Activated naive CD8-positive, alpha-beta T cell treated with anti-CD3 and anti-CD28 coated beads, Interleukin-2, amount 10 ng/mL, durations not matched to agents 7 days and 5 days (primary cell): ENCODE data around the gene TBC1D9B. TPM values are rescaled to one million over a fixed set of nuclear protein-coding genes. Genes with fewer than 3 reads are reported as not detected.

ENCODE experiments used
- ATAC-seq: fragments of 150-1000 bp; cut with Tn5 transposase; one replicate; pipeline ENCODE4 v1.10.0; 2021; ENCODE audit warnings: low read depth, moderate library complexity
- POLR2A ChIA-PET: fragments of 350-600 bp; sonication (Branson Sonifier 250); formaldehyde crosslinking; loops from one replicate; lab custom pipeline; 2021; ENCODE audit warnings: antibody characterized with exemption; lab: Charles Lee
- DNase-seq: peaks from one replicate; pipeline ENCODE4 v3.0.0; 2021
- H3K27ac Mint-ChIP-seq: one replicate; pipeline ENCODE4 v1.8.0; 2022; ENCODE audit warnings: mild to moderate bottlenecking, mixed read lengths
- H3K27me3 Mint-ChIP-seq: one replicate; pipeline ENCODE4 v1.8.0; 2022; ENCODE audit warnings: mild to moderate bottlenecking, moderate library complexity, mixed read lengths
- H3K36me3 Mint-ChIP-seq: one replicate; pipeline ENCODE4 v1.8.0; 2021; ENCODE audit warnings: mild to moderate bottlenecking, mixed read lengths
- H3K4me1 Mint-ChIP-seq: one replicate; pipeline ENCODE4 v1.8.0; 2021; ENCODE audit warnings: mixed read lengths
- H3K4me3 Mint-ChIP-seq: one replicate; pipeline ENCODE4 v1.8.0; 2022; ENCODE audit warnings: mild to moderate bottlenecking, moderate library complexity, mixed read lengths
- H3K9me3 Mint-ChIP-seq: one replicate; pipeline ENCODE4 v1.8.0; 2021; ENCODE audit warnings: mixed read lengths
- total RNA-seq, 2 experiments: library from RNA; stranded (reverse); gene quantifications; one replicate each; pipeline ENCODE4 v1.2.3, GENCODE V29; 2021

Gene TBC1D9B
- total RNA-seq, 2 experiments from 2014 or later: 98.8 to 99.4 TPM

DNA sequence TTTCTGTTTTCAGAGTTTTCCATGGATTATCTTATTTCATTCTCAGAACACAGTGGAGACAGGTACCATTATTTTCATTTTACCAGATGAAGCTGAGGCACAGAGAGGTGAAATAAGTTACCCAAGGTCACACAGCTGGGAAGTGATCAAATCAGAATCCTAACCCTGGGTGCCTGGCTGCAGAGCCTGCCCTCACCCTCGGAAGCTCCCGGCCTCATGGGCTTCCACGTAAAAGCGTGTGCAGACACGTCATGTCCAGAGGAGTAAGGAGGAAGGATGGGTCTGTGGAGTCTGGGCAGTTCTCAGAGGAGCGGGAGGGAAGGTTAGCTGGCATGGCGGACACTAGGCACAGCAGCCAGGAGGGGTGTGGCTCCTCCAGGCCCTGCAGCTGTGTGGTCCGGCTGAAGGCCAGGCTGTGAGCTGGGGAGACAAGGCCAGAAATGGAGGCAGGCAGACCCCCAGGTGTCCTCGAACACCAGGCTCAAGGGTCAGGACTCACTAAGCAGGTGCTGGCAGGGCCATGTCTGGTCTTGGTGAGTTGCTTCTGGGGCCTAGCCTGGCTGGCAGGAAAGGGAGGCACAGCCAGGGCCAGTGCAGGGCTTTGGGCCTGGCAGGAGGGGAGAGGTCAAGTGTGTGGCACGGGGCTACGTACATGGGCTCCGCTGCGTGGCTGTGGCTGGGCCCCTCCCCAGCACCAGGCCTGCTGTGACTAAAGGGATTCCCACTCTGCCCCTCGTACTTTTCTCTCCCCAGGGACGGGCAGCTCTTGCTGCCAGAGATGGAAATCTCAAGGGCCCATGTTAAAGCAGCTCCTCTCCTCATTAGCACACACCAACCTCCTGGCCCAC, 5.6 kb downstream of the TBC1D9B start:
- Mint-ChIP-seq H3K9me3 (no peaks in the 10 kb centered on the region), H3K27ac (no peak overlapping the region)

GRCh38 chr5:179901462-179901861, 6.2 kb downstream of the TBC1D9B start:
- no peak for ATAC-seq
- Mint-ChIP-seq H3K36me3 (peaks cover 19% of the 10 kb centered on the region), H3K4me1 (peaks cover 8% of the 10 kb centered on the region), H3K9me3 (no peaks in the 10 kb centered on the region), H3K27me3 (no peaks in the 10 kb centered on the region), H3K27ac (no peak overlapping the region), H3K4me3 (no peak overlapping the region)
- POLR2A ChIA-PET: interaction anchor here (0.6 kb wide), 1 partner anchor 156 kb away, joined by 5 read pairs; no protein-coding TSS in a partner anchor
- DNase-seq: no peak

More for the DNA sequence above, 5.6 kb downstream of the TBC1D9B start:
- Mint-ChIP-seq H3K4me1 (peaks cover 8% of the 10 kb centered on the region), H3K27me3 (no peaks in the 10 kb centered on the region), H3K36me3 (peaks cover 19% of the 10 kb centered on the region), H3K4me3 (no peak overlapping the region)
- ATAC-seq (no peak), DNase-seq (no peak)
- POLR2A ChIA-PET: interaction anchor here (0.6 kb wide), 1 partner anchor 156 kb away, joined by 5 read pairs; no protein-coding TSS in a partner anchor

DNA sequence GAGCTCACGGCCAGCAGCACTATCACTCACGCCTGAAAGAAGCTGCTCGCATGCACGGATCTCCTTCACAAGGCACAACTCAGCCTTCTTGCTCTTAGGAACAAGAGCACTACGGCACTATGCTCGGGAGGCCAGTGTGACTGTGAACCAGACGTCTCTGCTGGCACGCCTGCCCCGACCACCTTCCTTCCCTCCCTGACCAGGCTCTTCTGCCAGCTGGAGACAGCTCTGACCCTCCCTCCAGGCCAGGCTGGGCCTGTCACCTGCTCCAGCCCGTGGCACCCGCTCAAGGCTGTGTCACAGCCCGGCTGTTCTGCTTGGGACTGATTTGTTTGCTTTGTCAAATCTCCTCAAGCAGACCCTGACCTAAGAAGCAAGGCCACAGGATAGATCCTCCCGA, 7.0 kb downstream of the TBC1D9B start:
- Mint-ChIP-seq H3K4me3 (no peak overlapping the region), H3K36me3 (peaks cover 19% of the 10 kb centered on the region), H3K27ac (no peak overlapping the region), H3K4me1 (peaks cover 4% of the 10 kb centered on the region), H3K9me3 (no peaks in the 10 kb centered on the region), H3K27me3 (no peaks in the 10 kb centered on the region)
- no peak for ATAC-seq
- no peak for DNase-seq
- POLR2A ChIA-PET: no interaction called here

DNA sequence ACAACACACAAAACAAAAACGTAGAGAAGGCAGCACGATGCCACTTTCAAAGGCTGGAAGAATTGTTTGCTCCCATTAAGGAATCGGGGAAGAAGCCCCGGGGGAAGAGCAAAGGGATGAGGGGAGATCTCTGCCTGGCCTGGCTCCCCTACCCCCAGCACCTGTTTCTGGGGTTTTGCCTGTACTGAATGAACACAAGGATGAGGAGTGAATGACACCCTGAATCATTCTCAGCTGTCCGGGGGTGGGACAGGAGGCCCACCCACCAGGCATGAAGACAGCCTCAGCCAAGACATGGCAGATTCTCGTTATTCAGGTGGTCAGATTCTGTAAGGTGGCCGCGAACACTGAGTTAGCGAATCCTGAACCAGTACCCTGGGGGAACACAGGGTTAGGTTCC, 7.5 kb downstream of the TBC1D9B start:
- Mint-ChIP-seq H3K27me3 (no peaks in the 10 kb centered on the region), H3K27ac (no peak overlapping the region), H3K4me1 (peaks cover 4% of the 10 kb centered on the region), H3K4me3 (no peak overlapping the region), H3K36me3 (peaks cover 18% of the 10 kb centered on the region), H3K9me3 (no peaks in the 10 kb centered on the region)
- ATAC-seq: no peak
- DNase-seq: no peak
- POLR2A ChIA-PET: no interaction called here

- Mint-ChIP-seq H3K4me1 (peaks cover 2% of the 10 kb centered on the region), H3K4me3 (no peak overlapping the region), H3K27me3 (no peaks in the 10 kb centered on the region), H3K27ac (no peak overlapping the region), H3K9me3 (no peaks in the 10 kb centered on the region), H3K36me3 (peaks cover 11% of the 10 kb centered on the region)
- ATAC-seq (no peak), DNase-seq (no peak)
- POLR2A ChIA-PET: no interaction called here
Observed at GRCh38 chr5:179895861-179896260, 11.8 kb downstream of the TBC1D9B start.

DNA sequence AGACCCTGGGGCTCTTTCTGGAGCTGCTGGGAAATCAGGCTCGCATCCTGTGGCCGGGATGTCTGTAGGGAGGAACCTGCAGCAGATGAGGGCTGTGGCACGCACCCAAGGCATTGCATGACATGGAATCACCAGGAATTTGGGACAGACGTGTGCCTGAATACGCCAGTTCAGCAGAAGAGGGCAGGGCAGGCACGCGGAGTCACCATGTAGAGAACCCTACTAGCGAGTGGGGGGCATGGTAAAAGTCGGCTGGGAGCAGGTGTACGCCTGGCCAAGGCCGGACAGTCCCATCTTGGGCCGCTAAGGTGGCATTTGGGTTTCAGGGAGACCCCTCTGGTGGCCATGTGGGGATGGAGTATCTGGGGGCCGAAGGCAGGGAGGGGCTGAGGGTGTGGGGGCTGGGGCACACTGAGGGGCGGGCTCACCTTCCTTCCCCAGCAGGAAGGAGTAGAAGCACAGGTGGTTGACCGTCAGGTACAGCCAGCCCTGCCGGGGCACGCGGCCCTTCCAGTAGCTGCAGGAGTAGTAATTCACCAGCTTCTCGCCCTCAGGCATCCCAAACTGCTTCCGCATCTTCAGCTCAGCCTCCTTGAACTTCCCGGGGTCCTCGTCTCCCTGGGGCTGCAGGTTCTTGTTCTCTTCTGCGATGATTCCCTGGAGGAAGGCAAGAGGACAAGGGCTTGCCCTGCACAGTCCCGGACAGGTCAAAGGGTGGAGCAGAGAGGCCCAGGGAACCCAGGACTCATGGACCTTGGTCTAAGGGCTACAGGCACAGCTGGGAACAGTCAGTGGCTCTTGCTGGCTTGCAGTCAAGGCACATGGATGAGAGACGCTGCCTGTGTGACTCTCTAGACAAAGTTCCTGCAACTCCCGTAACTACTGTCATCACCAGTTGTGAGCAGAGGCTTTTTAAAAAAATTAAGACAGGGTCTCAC, 13.5 kb downstream of the TBC1D9B start:
- Mint-ChIP-seq H3K27me3 (no peaks in the 10 kb centered on the region), H3K9me3 (no peaks in the 10 kb centered on the region), H3K4me1 (no peaks in the 10 kb centered on the region), H3K27ac (no peak overlapping the region), H3K4me3 (no peak overlapping the region), H3K36me3 (peaks cover 11% of the 10 kb centered on the region)
- POLR2A ChIA-PET: no interaction called here
- no peak for DNase-seq
- no peak for ATAC-seq

GRCh38 chr5:179893076-179893957, 14.4 kb downstream of the TBC1D9B start:
- no peaks in the 10 kb centered on the region for H3K4me1 Mint-ChIP-seq

GRCh38 chr5:179892255-179892654, 15.4 kb downstream of the TBC1D9B start:
- Mint-ChIP-seq H3K27me3 (no peaks in the 10 kb centered on the region), H3K9me3 (no peaks in the 10 kb centered on the region), H3K4me3 (no peak overlapping the region), H3K36me3 (peaks cover 16% of the 10 kb centered on the region), H3K27ac (no peak overlapping the region), H3K4me1 (no peaks in the 10 kb centered on the region)
- no peak for ATAC-seq
- no peak for DNase-seq
- POLR2A ChIA-PET: no interaction called here

More at GRCh38 chr5:179893076-179893957, 14.4 kb downstream of the TBC1D9B start:
- no peak for ATAC-seq
- Mint-ChIP-seq H3K27me3 (no peaks in the 10 kb centered on the region), H3K36me3 (peaks cover 11% of the 10 kb centered on the region), H3K9me3 (no peaks in the 10 kb centered on the region), H3K27ac (no peak overlapping the region), H3K4me3 (no peak overlapping the region)
- no peak for DNase-seq
- POLR2A ChIA-PET: no interaction called here

DNA sequence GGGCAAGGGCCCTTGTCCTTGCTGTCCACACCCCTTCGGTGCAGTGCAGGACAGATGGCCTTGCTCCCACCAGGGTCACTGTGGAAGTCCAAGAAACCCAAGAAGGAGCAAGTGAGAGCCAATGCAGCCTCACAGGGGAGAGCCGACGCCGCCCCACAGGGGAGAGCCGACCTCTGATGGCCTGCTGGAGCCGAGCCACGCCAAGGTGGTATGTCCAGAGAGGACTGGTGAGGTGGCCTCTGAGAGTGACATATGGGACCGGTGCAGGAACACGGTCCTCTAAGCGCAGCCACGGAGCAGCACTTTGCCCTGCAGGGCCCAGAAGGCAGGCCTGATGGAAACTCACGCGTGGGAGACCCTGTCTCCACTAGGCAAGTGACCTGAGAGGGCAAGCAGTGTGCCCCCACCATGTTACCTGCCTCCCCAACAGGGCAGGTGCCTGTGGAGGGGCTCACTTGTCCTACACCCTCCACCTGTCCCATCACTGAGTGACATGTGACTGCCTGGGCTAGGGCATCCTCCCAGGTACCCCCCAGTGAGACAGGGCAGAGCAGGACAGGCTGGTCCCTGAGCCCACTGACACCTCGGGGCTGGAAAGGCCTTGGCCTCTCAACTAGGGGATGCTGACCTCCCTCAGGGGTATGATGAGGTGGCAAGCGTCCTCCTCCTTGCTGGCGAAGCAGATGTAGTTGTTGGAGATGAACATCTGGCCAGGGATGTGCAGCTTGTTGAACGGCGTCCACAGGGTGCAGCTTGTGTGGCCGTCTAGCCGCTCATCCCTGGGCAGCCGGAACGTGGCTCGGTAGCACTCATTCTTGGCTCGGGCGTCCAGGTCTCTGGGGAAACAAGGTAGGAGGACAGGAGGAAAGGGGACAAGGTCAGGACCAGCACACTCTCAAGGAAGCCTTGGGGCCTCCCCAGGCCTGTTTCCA, 16.7 kb downstream of the TBC1D9B start:
- H3K9me3 Mint-ChIP-seq: peaks cover under 1% of the 10 kb centered on the region
- H3K36me3 Mint-ChIP-seq: peaks cover 28% of the 10 kb centered on the region
- H3K4me3 Mint-ChIP-seq: no peak overlapping the region
- DNase-seq: no peak
- no peaks in the 10 kb centered on the region for H3K27me3 Mint-ChIP-seq
- H3K4me1 Mint-ChIP-seq: no peaks in the 10 kb centered on the region
- POLR2A ChIA-PET: no interaction called here
- ATAC-seq: no peak
- no peak overlapping the region for H3K27ac Mint-ChIP-seq

DNA sequence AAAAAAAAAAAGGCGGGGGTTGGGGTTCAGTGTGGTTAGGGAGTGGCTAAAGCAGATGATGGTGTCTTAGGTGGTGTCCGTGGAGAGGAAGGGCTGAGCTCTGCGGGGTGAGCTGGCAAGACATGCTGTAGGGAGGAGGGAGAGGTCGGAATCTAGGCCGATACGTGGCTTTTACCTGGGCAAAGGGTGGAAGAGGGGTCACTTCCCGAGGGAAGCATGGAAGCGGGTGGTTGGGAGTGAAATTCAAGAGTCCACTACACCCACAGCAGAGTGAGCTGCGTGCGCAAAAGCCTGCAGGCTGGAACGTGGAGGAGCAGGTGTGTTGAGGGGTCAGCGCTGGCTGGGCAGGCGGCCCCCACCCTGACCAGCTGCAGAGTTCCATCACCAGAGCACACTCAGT, 17.8 kb downstream of the TBC1D9B start:
- H3K36me3 Mint-ChIP-seq: peaks cover 40% of the 10 kb centered on the region
- peaks cover 4% of the 10 kb centered on the region for H3K9me3 Mint-ChIP-seq
- no peaks in the 10 kb centered on the region for H3K27me3 Mint-ChIP-seq
- DNase-seq: no peak
- ATAC-seq: no peak
- POLR2A ChIA-PET: no interaction called here
- no peak overlapping the region for H3K27ac Mint-ChIP-seq
- H3K4me3 Mint-ChIP-seq: no peak overlapping the region
- H3K4me1 Mint-ChIP-seq: no peaks in the 10 kb centered on the region

DNA sequence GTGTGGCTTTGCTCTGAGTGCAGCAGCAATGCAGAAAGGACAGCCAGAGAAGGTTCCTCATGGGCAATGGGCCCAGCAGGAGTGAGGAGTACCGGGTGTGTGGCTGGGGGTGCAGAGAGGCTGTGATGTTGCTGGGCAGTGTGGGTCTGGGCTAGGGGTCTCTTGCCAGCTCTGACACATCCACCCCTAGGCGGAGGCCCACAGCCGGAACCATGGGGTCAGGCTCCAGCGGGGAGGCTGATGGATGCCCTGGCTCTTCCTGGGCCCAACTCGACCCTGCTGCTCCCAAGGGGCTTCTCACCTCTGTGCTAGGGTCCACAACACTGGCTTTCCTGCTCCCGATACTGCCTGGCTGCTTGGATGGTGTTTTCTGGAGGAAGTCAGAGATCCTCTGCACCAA, 19.9 kb downstream of the TBC1D9B start:
- Mint-ChIP-seq H3K4me1 (no peaks in the 10 kb centered on the region), H3K36me3 (peaks cover 61% of the 10 kb centered on the region), H3K9me3 (peaks cover 17% of the 10 kb centered on the region), H3K4me3 (no peak overlapping the region), H3K27ac (no peak overlapping the region), H3K27me3 (no peaks in the 10 kb centered on the region)
- DNase-seq (no peak), ATAC-seq (no peak)
- POLR2A ChIA-PET: no interaction called here

DNA sequence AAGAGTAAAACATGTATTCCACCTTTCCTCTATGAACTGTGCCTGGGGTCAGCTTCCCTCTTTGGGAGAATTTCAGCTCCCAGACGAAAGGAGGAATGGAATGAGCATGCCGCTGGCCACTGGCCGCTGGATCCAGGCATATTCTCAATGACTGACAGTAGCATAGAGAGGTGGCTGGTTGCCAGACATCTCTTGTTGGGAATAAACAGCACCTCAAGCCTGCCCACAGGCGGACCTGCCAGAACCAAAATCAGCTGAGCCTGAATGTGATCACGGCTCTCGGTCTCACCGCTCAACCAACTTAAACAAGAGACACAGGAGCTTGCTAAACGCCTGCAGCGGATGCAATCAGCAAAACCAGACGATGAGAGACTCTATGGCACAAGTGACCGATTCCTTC, 20.6 kb downstream of the TBC1D9B start:
- no peak overlapping the region for H3K27ac Mint-ChIP-seq
- ATAC-seq: no peak

More for the DNA sequence above, 20.6 kb downstream of the TBC1D9B start:
- no peak for DNase-seq
- POLR2A ChIA-PET: no interaction called here
- H3K9me3 Mint-ChIP-seq: peaks cover 19% of the 10 kb centered on the region
- peaks cover 68% of the 10 kb centered on the region for H3K36me3 Mint-ChIP-seq
- no peaks in the 10 kb centered on the region for H3K4me1 Mint-ChIP-seq
- no peaks in the 10 kb centered on the region for H3K27me3 Mint-ChIP-seq
- H3K4me3 Mint-ChIP-seq: no peak overlapping the region
